Omental fat pad (tissue), 4 donors: ENCODE data around the gene MRPL16. TPM values are rescaled to one million over a fixed set of nuclear protein-coding genes. Genes with fewer than 3 reads are reported as not detected.

Experiments used
- ATAC-seq: fragments of 150-250 bp; one replicate; pipeline ENCODE4 v1.9.1; 2016; ENCODE audit warnings: mild to moderate bottlenecking, moderate library complexity; ENCODE audit not compliant: low FRiP score
- DNase-seq: peaks from one replicate; pipeline ENCODE4 v3.0.0-alpha.2; 2019; ENCODE audit warnings: low spot score
- total RNA-seq, 4 donors: library from RNA; depleted of rRNA; stranded (reverse); fragments of >200 nt; gene quantifications; one replicate each; pipeline ENCODE4 v1.1.0, GENCODE V29; 2016
- TF ChIP-seq, protein P1 (sequence below), 3 donors: fragments of 450-650 bp; IDR thresholded peaks; one replicate each; pipeline ENCODE4 v1.5.1; 2016 to 2017; ENCODE audit warnings: antibody characterized with exemption in 3 of 3, mild to moderate bottlenecking in 3 of 3, moderate library complexity in 2 of 3

Gene MRPL16
- total RNA-seq, 4 donors from 2014 or later, result 28.1 to 50.9 (median 38.3) TPM

DNA sequence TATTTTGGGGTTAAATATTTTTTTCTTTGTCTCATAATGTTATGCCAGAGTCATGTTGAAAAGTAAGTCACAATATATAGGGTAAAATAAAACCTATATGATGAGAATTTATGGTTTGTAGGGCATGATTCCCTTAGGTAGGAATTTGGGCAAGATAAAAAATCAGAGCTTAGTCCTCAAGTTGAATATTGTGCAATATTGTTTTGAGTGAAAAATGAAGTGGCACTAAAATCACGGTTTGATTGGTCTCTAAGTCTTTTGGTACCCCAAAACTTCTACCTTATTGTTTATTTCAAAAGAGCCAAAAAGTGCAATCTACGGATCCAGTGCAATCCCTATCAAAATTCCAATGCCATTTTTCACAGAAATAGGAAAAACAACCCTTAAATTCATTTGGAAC, 1.6 kb upstream of the MRPL16 start:
- TF ChIP-seq, protein P1, sequence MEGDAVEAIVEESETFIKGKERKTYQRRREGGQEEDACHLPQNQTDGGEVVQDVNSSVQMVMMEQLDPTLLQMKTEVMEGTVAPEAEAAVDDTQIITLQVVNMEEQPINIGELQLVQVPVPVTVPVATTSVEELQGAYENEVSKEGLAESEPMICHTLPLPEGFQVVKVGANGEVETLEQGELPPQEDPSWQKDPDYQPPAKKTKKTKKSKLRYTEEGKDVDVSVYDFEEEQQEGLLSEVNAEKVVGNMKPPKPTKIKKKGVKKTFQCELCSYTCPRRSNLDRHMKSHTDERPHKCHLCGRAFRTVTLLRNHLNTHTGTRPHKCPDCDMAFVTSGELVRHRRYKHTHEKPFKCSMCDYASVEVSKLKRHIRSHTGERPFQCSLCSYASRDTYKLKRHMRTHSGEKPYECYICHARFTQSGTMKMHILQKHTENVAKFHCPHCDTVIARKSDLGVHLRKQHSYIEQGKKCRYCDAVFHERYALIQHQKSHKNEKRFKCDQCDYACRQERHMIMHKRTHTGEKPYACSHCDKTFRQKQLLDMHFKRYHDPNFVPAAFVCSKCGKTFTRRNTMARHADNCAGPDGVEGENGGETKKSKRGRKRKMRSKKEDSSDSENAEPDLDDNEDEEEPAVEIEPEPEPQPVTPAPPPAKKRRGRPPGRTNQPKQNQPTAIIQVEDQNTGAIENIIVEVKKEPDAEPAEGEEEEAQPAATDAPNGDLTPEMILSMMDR (IDR thresholded peaks at IDR 0.05), result no peak
- no peak for DNase-seq

DNA sequence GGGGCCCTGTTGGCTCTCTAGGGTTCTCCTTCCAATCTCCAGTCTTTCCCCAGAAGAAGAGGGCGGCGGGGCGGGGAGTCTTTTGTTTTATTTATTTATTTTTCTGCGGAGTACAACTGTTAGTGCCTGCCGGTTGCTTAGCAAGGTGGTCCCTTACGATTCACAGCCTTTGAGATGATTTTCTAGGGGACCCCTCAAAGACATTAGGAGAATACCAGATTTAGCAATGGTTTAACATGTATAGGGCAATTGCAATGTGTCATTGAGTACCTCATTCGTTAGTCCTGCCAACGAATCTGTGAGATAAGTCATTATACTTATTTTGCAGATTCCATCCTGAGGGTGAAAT, 307 bp upstream of the MRPL16 start:
- TF ChIP-seq, protein P1 (IDR thresholded peaks at IDR 0.05), result no peak
- ATAC-seq (no peak), DNase-seq (no peak)

More for the DNA sequence above, 1.6 kb upstream of the MRPL16 start:
- no peak for ATAC-seq

DNA sequence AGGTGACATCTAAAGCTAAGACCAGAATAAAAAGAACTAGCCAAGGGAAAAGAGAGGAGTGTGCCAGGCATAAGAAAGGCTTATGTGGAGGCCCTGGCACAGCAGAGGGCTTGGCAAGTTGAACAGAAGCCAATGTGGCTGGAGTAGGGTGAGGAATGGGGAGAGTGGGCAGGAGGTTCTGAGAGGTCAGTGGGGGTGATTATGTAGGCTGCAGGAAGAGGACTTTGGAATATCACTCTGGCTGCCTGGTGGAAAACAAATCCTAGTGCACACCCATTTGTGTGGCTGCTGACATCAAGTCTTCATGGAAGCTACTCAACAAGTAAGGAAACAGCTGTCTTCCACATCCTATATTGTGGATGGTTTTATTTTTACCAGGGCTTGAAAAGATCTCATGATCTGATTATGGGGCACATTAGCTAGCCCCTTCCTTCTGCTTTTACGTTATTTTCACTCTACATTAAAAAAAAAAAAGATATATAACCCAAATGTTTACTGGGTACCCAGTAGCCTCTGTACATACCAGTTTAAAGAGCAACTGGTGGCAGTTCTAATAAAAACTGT, 3.4 kb downstream of the MRPL16 start:
- ATAC-seq (no peak), DNase-seq (no peak)
- TF ChIP-seq, protein P1 (IDR thresholded peaks at IDR 0.05), result no peak

DNA sequence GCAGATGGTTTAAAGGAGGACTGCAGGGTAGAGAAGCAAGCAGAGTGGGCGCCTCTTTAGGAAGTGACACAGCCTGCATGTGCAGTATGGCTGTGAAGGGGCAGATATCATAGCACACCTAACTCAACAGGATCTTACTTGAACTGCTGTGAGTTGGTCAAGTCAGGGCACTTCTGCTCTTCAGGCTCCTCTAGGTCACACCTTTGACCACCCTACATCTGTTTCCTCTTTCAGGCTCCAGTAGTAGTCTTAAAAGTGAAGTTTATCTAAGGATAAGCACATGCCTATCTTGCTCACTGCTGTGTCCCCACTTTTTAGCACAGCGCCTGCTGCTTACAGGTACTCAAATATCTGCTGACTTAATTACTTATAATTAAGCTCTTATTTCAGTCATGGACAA, 6.5 kb downstream of the MRPL16 start:
- ATAC-seq (no peak), DNase-seq (no peak)
- TF ChIP-seq, protein P1 (IDR thresholded peaks at IDR 0.05), result no peak

DNA sequence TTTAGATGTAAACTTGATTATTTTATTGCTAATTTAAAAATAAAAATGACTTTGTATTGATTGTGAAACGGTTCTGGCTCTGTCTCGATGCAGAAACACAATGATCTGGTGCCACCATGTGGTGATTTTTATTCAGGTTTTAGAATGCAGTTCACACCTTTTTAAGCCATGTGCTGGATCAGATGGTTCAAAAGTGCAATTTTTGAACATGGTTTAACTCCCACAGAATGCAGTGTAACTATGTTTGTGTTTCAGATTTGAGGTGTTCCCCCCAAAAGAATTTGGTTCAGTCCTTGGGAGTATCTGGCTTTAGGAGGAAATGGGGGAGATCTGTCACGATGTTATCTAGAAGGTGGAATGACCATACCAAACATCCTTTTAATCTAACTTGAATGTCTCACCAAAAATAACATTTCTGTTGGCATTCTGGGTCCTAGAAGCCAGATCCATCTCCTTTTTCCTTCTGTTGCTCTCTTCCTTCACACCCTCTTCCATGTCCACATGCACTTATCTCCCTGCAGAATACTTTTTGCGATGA, 7.9 kb downstream of the MRPL16 start:
- no peak for ATAC-seq
- TF ChIP-seq, protein P1 (IDR thresholded peaks at IDR 0.05), result peak in 1 of 3 donors; percentile 48
- no peak for DNase-seq

DNA sequence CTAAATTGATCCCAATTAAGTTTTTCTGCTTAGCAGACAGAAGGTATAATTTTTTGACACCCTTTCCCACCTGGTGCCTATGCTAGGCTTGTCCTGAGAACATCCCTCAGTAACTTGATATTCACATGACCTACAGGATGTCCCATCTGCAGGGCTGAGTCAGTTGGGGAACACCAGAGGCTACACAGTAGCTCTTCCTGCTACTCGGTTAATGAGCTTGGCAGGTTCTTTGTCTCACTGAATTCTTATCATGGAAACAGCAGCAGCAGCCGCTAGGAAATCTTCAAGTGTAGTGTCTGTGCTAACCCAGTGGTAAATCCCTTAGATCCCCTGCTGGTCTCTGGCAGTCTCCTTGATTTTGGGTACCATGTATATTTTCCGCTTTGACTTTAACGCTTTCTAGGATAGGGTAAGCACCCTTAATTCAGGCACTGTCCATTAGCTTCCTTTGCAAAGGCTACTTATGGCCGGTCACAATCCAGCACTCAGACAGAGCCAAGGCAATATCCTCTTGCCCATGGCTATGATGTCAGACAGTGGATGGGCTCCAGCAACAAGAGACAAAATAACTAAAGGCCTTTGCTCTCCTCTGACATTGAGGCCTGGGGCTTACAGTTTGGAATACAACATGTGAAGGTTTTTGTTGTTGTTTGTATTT, 8.5 kb downstream of the MRPL16 start:
- DNase-seq (no peak), ATAC-seq (no peak)
- TF ChIP-seq, protein P1 (IDR thresholded peaks at IDR 0.05), result no peak
